Testis (tissue), 3 donors: ENCODE measurements around the gene TEX11. TPM values are rescaled to one million over a fixed set of nuclear protein-coding genes. Genes with fewer than 3 reads are reported as not detected.

Source experiments
- DNase-seq: peaks from one replicate; pipeline ENCODE4 v3.0.0-alpha.2; 2019
- H3K27ac ChIP-seq, 2 donors: fragments of 200-600 bp; sonication (generic); one replicate each; pipeline ENCODE4 v1.5.1; 2019
- H3K27me3 ChIP-seq: fragments of 200-600 bp; sonication (generic); one replicate; pipeline ENCODE4 v1.5.1; 2019
- H3K36me3 ChIP-seq: fragments of 200-600 bp; sonication (generic); one replicate; pipeline ENCODE4 v1.5.1; 2017; ENCODE audit warnings: low read depth; ENCODE audit errors: missing control alignments
- H3K4me1 ChIP-seq: fragments of 200-600 bp; sonication (generic); one replicate; pipeline ENCODE4 v1.5.1; 2019
- H3K4me3 ChIP-seq, 2 donors: fragments of 200-600 bp; sonication (generic); one replicate each; pipeline ENCODE4 v1.5.1; 2017 to 2019
- H3K9me3 ChIP-seq: fragments of 200-600 bp; sonication (generic); one replicate; pipeline ENCODE4 v1.5.1; 2017
- CTCF ChIP-seq, 3 experiments: fragments of 450-650 bp in 2 of 3; fragments of 200-600 bp in 1 of 3; sonication (generic) in 1 of 3; IDR thresholded peaks; one replicate each; pipeline ENCODE4 v1.5.1; 2016 to 2019; ENCODE audit warnings: antibody characterized with exemption in 3 of 3, mild to moderate bottlenecking in 2 of 3, moderate library complexity in 1 of 3
- POLR2A ChIP-seq: fragments of 450-650 bp; IDR thresholded peaks from one replicate; pipeline ENCODE4 v1.6.1; 2017; ENCODE audit warnings: antibody characterized with exemption, mild to moderate bottlenecking, moderate library complexity
- WGBS, 2 donors: methylation state at CpG; one replicate each; pipeline ENCODE4 v1.1.5; 2018; 5-methylcytosine and 5-hydroxymethylcytosine counted together
- intact Hi-C: fragments of 100-400 bp; cut with DNase I; formaldehyde crosslinking; loops from one replicate; pipeline ENCODE4 v1.15.1; 2023; ENCODE audit warnings: low total_unique reads
- polyA plus RNA-seq: library from polyadenylated mRNA; stranded (reverse); fragments of 350-450 nt; fragmentation: Illumina TruSeq; extraction: RNeasy Lipid Tissue Mini Kit (QIAGEN cat#74804); gene quantifications from one replicate; pipeline ENCODE4 v1.2.3, GENCODE V29; 2014; ENCODE audit warnings: low read depth, low replicate concordance; ENCODE audit not compliant: insufficient read depth
- total RNA-seq, 2 donors: library from RNA; depleted of rRNA; stranded (reverse); fragments of >200 nt; gene quantifications; one replicate each; pipeline ENCODE4 v1.2.3, GENCODE V29; 2016

The TEX11 gene
- total and polyA plus RNA-seq, 3 donors from 2014 or later: 7.1 to 17.0 (median 12.6) TPM

- H3K27ac ChIP-seq: no peak overlapping the region
- DNase-seq: no peak
- intact Hi-C loops: no loop called here
- H3K4me1 ChIP-seq: no peaks in the 10 kb centered on the region
- no peaks in the 10 kb centered on the region for H3K9me3 ChIP-seq
- H3K4me3 ChIP-seq: no peak overlapping the region
- TF ChIP-seq POLR2A: no peak
- TF ChIP-seq CTCF (IDR thresholded peaks at IDR 0.05): no peak
- H3K27me3 ChIP-seq: no peaks in the 10 kb centered on the region
- no peaks in the 10 kb centered on the region for H3K36me3 ChIP-seq
- WGBS, 2 donors: no CpG with 5 or more reads among the region's 1 CpG
Measured at GRCh38 chrX:70636218-70636617, 272.3 kb downstream of the TEX11 start.

GRCh38 chrX:70635669-70636068 lies 272.8 kb downstream of the TEX11 start:
- Histone ChIP-seq H3K4me3 (no peak overlapping the region), H3K9me3 (no peaks in the 10 kb centered on the region), H3K36me3 (no peaks in the 10 kb centered on the region), H3K27ac (no peak overlapping the region), H3K4me1 (no peaks in the 10 kb centered on the region), H3K27me3 (no peaks in the 10 kb centered on the region)
- TF ChIP-seq POLR2A (no peak), CTCF (IDR thresholded peaks at IDR 0.05) (no peak)
- intact Hi-C loops: no loop called here
- 90% methylated on average over 2 of the region's 2 CpGs; no CpG with 5 or more reads in 1 of the 2 donors for WGBS, 2 donors
- no peak for DNase-seq

GRCh38 chrX:70635227-70635626 lies 273.3 kb downstream of the TEX11 start:
- H3K27ac ChIP-seq: no peak overlapping the region
- H3K4me3 ChIP-seq: no peak overlapping the region
- intact Hi-C loops: no loop called here
- H3K4me1 ChIP-seq: no peaks in the 10 kb centered on the region
- H3K9me3 ChIP-seq: no peaks in the 10 kb centered on the region
- DNase-seq: no peak
- no peaks in the 10 kb centered on the region for H3K36me3 ChIP-seq
- H3K27me3 ChIP-seq: no peaks in the 10 kb centered on the region
- TF ChIP-seq POLR2A (no peak), CTCF (IDR thresholded peaks at IDR 0.05) (no peak)
- 83 to 100% methylated on average over 2 of the region's 4 CpGs for WGBS, 2 donors

- no peaks in the 10 kb centered on the region for H3K4me1 ChIP-seq
- no peak for TF ChIP-seq CTCF (IDR thresholded peaks at IDR 0.05)
- H3K27ac ChIP-seq: no peak overlapping the region
- no peaks in the 10 kb centered on the region for H3K36me3 ChIP-seq
- H3K9me3 ChIP-seq: no peaks in the 10 kb centered on the region
- no peak overlapping the region for H3K4me3 ChIP-seq
- intact Hi-C loops: no loop called here
- 76 to 81% methylated on average over 1 of the region's 1 CpG for WGBS, 2 donors
- no peak for DNase-seq
- no peaks in the 10 kb centered on the region for H3K27me3 ChIP-seq
Measured at GRCh38 chrX:70621743-70622142, 286.8 kb downstream of the TEX11 start.

- intact Hi-C loops: no loop called here
Measured at GRCh38 chrX:70618467-70618866, 290.0 kb downstream of the TEX11 start.

More at GRCh38 chrX:70618467-70618866, 290.0 kb downstream of the TEX11 start:
- no peak overlapping the region for H3K4me3 ChIP-seq
- no peak for DNase-seq
- no peaks in the 10 kb centered on the region for H3K9me3 ChIP-seq
- no peaks in the 10 kb centered on the region for H3K27me3 ChIP-seq
- no peaks in the 10 kb centered on the region for H3K36me3 ChIP-seq
- WGBS, 2 donors: 88 to 92% methylated on average over 5 of the region's 5 CpGs
- no peaks in the 10 kb centered on the region for H3K4me1 ChIP-seq
- no peak for TF ChIP-seq POLR2A
- TF ChIP-seq CTCF (IDR thresholded peaks at IDR 0.05): no peak
- no peak overlapping the region for H3K27ac ChIP-seq
